ENCODE measurements around the gene PRDX5. TPM values are rescaled to one million over a fixed set of nuclear protein-coding genes. Genes with fewer than 3 reads are reported as not detected.

The PRDX5 gene
- total and polyA plus RNA-seq, 10 of the 15 experiments (the other 5 are each of a cell fraction or from before 2014, with no cell fraction given): 95.7 to 406 (median 240) TPM

DNA sequence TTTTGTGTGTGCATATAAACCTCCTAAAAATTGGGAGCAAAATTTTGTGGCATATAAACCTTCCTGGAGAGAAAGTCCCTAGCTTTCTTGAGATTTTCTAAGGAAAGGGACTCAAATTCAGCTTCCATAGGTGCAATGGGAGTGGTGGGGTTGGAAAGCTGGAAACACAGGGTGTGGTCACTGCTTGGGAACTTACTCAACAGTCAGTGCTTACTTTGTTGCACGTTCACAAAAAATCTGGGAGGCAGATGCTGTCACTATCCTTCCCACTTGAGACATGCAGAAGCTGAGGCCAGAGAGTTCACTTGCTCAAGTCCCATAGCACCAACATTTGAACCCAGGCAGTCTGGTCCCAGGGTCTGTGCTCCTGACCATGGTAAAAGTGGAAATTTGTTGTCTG, 21.7 kb upstream of the PRDX5 start:
- Histone ChIP-seq H3K4me3 (no peak overlapping the region), H3K4me1 (ENCODE audit: control insufficient read depth, insufficient read depth, low read length) (peaks cover 10% of the 10 kb centered on the region), H4K20me1 (ENCODE audit: control insufficient read depth, insufficient read depth) (no peaks in the 10 kb centered on the region; the same call in 1 of the 2 replicates), H3K27me3 (replicated peaks in 1 of 2; ENCODE audit: control insufficient read depth in 2 of 2, insufficient read depth in 2 of 2, low read length in 1 of 2) (peaks cover 20 to 37% of the 10 kb centered on the region in 2 experiments), H3K36me3 (ENCODE audit: control insufficient read depth in 2 of 2, insufficient read depth in 2 of 2, low read length in 1 of 2) (no peaks in the 10 kb centered on the region), H3K9me3 (replicated peaks; ENCODE audit: control insufficient read depth, insufficient read depth, low read length) (no peaks in the 10 kb centered on the region), H3K9ac (ENCODE audit: control insufficient read depth, insufficient read depth, low read length) (no peak overlapping the region), H3K79me2 (ENCODE audit: control insufficient read depth, insufficient read depth, low read length) (no peaks in the 10 kb centered on the region), H2AFZ (ENCODE audit: control insufficient read depth, low read depth, low read length) (no peak overlapping the region), H3K4me2 (ENCODE audit: control insufficient read depth, insufficient read depth) (no peak overlapping the region), H3K27ac (ENCODE audit: control insufficient read depth, insufficient read depth) (no peak overlapping the region)
- ChIA-PET RAD21 (ENCODE audit: unreplicated experiment) (no interaction called here), POLR2A (no interaction called here), CTCF (interaction anchor here (0.7 kb wide), 1 partner anchor 448 kb away, joined by 3 read pairs; the partner anchor contains the start of gene RASGRP2), SMC1A (ENCODE audit: uncharacterized antibody, unreplicated experiment) (no interaction called here)
- ATAC-seq: no peak
- BruUV-seq (replicated peaks): no TSS peak
- 0% methylated on average over 1 of the region's 1 CpG for WGBS (ENCODE audit: insufficient coverage, insufficient replicate concordance, low lambda C conversion rate, missing lambda C conversion rate)
- in situ Hi-C loops (cut with MboI) (no loop called here), intact Hi-C loops (cut with micrococcal nuclease; ENCODE audit: unreplicated experiment) (no loop called here)
- no peak for FAIRE-seq
- TF ChIP-seq NRF1 (conservative IDR thresholded peaks at IDR 0.05; ENCODE audit: low read depth, low read length) (no peak), JUNB (IDR thresholded peaks at IDR 0.05) (no peak), CBX3 (IDR thresholded peaks at IDR 0.05; ENCODE audit: borderline replicate concordance, low read depth) (no peak), MTA3 (IDR thresholded peaks at IDR 0.05; ENCODE audit: borderline replicate concordance, low read length) (no peak), SMARCA5 (IDR thresholded peaks at IDR 0.05) (no peak), RCOR1 (conservative IDR thresholded peaks at IDR 0.05; ENCODE audit: low read depth, low read length) (no peak), HSF1 (IDR thresholded peaks at IDR 0.05; ENCODE audit: low read depth, low read length) (no peak), NR2C2 (IDR thresholded peaks at IDR 0.05; ENCODE audit: borderline replicate concordance, control insufficient read depth, insufficient read length, low read depth) (no peak), IKZF1 (conservative IDR thresholded peaks at IDR 0.05) (no peak), BACH1 (IDR thresholded peaks at IDR 0.05; ENCODE audit: borderline replicate concordance) (no peak), ATF7 (IDR thresholded peaks at IDR 0.05; ENCODE audit: low read depth) (no peak)
- TF ChIP-seq, protein P1, sequence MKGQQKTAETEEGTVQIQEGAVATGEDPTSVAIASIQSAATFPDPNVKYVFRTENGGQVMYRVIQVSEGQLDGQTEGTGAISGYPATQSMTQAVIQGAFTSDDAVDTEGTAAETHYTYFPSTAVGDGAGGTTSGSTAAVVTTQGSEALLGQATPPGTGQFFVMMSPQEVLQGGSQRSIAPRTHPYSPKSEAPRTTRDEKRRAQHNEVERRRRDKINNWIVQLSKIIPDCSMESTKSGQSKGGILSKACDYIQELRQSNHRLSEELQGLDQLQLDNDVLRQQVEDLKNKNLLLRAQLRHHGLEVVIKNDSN (IDR thresholded peaks at IDR 0.05; ENCODE audit: borderline replicate concordance, extremely low read length, insufficient read depth, low read depth, low read length): no peak
- TF ChIP-seq, protein P2, sequence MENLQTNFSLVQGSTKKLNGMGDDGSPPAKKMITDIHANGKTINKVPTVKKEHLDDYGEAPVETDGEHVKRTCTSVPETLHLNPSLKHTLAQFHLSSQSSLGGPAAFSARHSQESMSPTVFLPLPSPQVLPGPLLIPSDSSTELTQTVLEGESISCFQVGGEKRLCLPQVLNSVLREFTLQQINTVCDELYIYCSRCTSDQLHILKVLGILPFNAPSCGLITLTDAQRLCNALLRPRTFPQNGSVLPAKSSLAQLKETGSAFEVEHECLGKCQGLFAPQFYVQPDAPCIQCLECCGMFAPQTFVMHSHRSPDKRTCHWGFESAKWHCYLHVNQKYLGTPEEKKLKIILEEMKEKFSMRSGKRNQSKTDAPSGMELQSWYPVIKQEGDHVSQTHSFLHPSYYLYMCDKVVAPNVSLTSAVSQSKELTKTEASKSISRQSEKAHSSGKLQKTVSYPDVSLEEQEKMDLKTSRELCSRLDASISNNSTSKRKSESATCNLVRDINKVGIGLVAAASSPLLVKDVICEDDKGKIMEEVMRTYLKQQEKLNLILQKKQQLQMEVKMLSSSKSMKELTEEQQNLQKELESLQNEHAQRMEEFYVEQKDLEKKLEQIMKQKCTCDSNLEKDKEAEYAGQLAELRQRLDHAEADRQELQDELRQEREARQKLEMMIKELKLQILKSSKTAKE (IDR thresholded peaks at IDR 0.05; ENCODE audit: low read depth, poor library complexity, severe bottlenecking): no peak
- no peak for DNase-seq (ENCODE audit: low read depth, low spot score)

Data from GM12878 (cell line).